GM12878 (cell line): ENCODE data around the gene CHCHD6. TPM values are rescaled to one million over a fixed set of nuclear protein-coding genes. Genes with fewer than 3 reads are reported as not detected.

Source experiments
- ASH2L ChIP-seq: fragments of 300-600, 200-600 bp; sonication (generic); IDR thresholded peaks from 2 replicates; pipeline ENCODE4 v1.6.1; 2017; ENCODE audit warnings: low read depth, mild to moderate bottlenecking, borderline replicate concordance
- ATF7 ChIP-seq: fragments of 450-650 bp; IDR thresholded peaks from 2 replicates; pipeline ENCODE4 v1.6.1; 2016; ENCODE audit warnings: low read depth, mild to moderate bottlenecking
- BACH1 ChIP-seq: fragments of 450-650 bp; IDR thresholded peaks from 2 replicates; pipeline ENCODE4 v1.6.1; 2017; ENCODE audit warnings: mild to moderate bottlenecking, borderline replicate concordance
- BHLHE40 ChIP-seq, 2 experiments: fragments of 450-650 bp in 1 of 2; IDR thresholded peaks; 2 replicates each; pipeline ENCODE4 v1.6.1; 2011 to 2017; ENCODE audit warnings: low read depth in 2 of 2, borderline replicate concordance in 1 of 2, improper control_type of control experiment in 1 of 2, low read length in 1 of 2, mild to moderate bottlenecking in 1 of 2
- BMI1 ChIP-seq: fragments of 450-650 bp; IDR thresholded peaks from 2 replicates; pipeline ENCODE4 v1.6.1; 2016; ENCODE audit warnings: mild to moderate bottlenecking, moderate library complexity, borderline replicate concordance
- CHD1 ChIP-seq: IDR thresholded peaks from 2 replicates; pipeline ENCODE4 v1.6.1; 2012; ENCODE audit warnings: low read depth, low read length, improper control_type of control experiment
- GABPA ChIP-seq: IDR thresholded peaks from 2 replicates; pipeline ENCODE4 v1.6.1; 2014; ENCODE audit warnings: antibody characterized with exemption, low read depth, mild to moderate bottlenecking, inconsistent platforms
- MTA2 ChIP-seq: fragments of 450-650 bp; IDR thresholded peaks from 2 replicates; pipeline ENCODE4 v1.6.1; 2016; ENCODE audit warnings: low read depth, mild to moderate bottlenecking, moderate library complexity
- MXI1 ChIP-seq: fragments of 150-350 bp; IDR thresholded peaks from 2 replicates; pipeline ENCODE4 v1.6.1; 2011; ENCODE audit warnings: low read depth, mild to moderate bottlenecking, inconsistent platforms, low read length, improper control_type of control experiment
- MYB ChIP-seq: fragments of 150-350 bp; IDR thresholded peaks from 2 replicates; pipeline ENCODE4 v1.6.1; 2014; ENCODE audit warnings: mild to moderate bottlenecking, low read depth, low read length, borderline replicate concordance
- NBN ChIP-seq: fragments of 450-650 bp; IDR thresholded peaks from 2 replicates; pipeline ENCODE4 v1.6.1; 2016
- PAX8 ChIP-seq: fragments of 450-650 bp; IDR thresholded peaks from 2 replicates; pipeline ENCODE4 v1.6.1; 2017; ENCODE audit warnings: mild to moderate bottlenecking, moderate library complexity
- SPI1 ChIP-seq: IDR thresholded peaks from 2 replicates; pipeline ENCODE4 v1.6.1; 2011; ENCODE audit warnings: low read depth, mild to moderate bottlenecking, low read length, moderate library complexity, borderline replicate concordance; ENCODE audit not compliant: insufficient read depth
- TARDBP ChIP-seq: IDR thresholded peaks from 2 replicates; pipeline ENCODE4 v1.6.1; 2016; ENCODE audit warnings: borderline replicate concordance
- polyA plus RNA-seq, 11 experiments: library from polyadenylated mRNA; depleted of rRNA in 4 of 11; unstranded in 6 of 11; stranded (reverse) in 5 of 11; fragments of >200 nt; fragmentation: Nextera tagmentation in 4 of 11; fragmentation: Illumina TruSeq in 1 of 11; extraction: Ambion mirVana in 4 of 11; extraction: Trizol in 1 of 11; gene quantifications; 1 replicate in 1 of 11; 2 replicates in 10 of 11; pipeline versions ENCODE4 v1.2.1 to v1.2.3, GENCODE V29; 2011 to 2016; ENCODE audit warnings: inconsistent platforms in 2 of 11, missing spikeins in 2 of 11, low read depth in 1 of 11
- total RNA-seq, 4 experiments: library from RNA; depleted of rRNA in 3 of 4; stranded (reverse); fragments of >200 nt in 3 of 4; fragmentation: Illumina TruSeq in 1 of 4; extraction: Trizol in 1 of 4; gene quantifications; 2 replicates each; pipeline versions ENCODE4 v1.2.1 to v1.2.3, GENCODE V29; 2013 to 2021
- TF ChIP-seq, protein P1 (sequence below): IDR thresholded peaks from 2 replicates; pipeline ENCODE4 v1.6.1; 2012; ENCODE audit warnings: low read depth, low read length, improper control_type of control experiment
- TF ChIP-seq, protein P2 (sequence below): IDR thresholded peaks from 2 replicates; pipeline ENCODE4 v1.6.1; 2012; ENCODE audit warnings: mild to moderate bottlenecking, low read depth, low read length
- TF ChIP-seq, protein P3 (sequence below), 3 experiments: IDR thresholded peaks in 2 of 3; conservative IDR thresholded peaks in 1 of 3; 2 replicates each; pipeline ENCODE4 v1.5.1; 2011; ENCODE audit warnings: low read depth in 3 of 3, low read length in 3 of 3, mild to moderate bottlenecking in 3 of 3, control low read depth in 2 of 3, moderate library complexity in 2 of 3, inconsistent platforms in 1 of 3, mixed read lengths in 1 of 3; ENCODE audit not compliant: control insufficient read depth in 2 of 3, insufficient read depth in 1 of 3; ENCODE audit errors: extremely low read depth in 1 of 3
- TF ChIP-seq, protein P4 (sequence below): fragments of 450-650 bp; IDR thresholded peaks from 2 replicates; pipeline ENCODE4 v1.6.1; 2014; ENCODE audit warnings: mild to moderate bottlenecking
- TF ChIP-seq, protein P5 (sequence below): fragments of 450-650 bp; IDR thresholded peaks from 2 replicates; pipeline ENCODE4 v1.6.1; 2018; ENCODE audit warnings: mild to moderate bottlenecking, low read depth, moderate library complexity; ENCODE audit not compliant: partially characterized antibody

CHCHD6 gene
- total and polyA plus RNA-seq, 10 of the 15 experiments (the other 5 are each of a cell fraction or from before 2014, with no cell fraction given): 2.7 to 16.7 (median 12.3) TPM

DNA sequence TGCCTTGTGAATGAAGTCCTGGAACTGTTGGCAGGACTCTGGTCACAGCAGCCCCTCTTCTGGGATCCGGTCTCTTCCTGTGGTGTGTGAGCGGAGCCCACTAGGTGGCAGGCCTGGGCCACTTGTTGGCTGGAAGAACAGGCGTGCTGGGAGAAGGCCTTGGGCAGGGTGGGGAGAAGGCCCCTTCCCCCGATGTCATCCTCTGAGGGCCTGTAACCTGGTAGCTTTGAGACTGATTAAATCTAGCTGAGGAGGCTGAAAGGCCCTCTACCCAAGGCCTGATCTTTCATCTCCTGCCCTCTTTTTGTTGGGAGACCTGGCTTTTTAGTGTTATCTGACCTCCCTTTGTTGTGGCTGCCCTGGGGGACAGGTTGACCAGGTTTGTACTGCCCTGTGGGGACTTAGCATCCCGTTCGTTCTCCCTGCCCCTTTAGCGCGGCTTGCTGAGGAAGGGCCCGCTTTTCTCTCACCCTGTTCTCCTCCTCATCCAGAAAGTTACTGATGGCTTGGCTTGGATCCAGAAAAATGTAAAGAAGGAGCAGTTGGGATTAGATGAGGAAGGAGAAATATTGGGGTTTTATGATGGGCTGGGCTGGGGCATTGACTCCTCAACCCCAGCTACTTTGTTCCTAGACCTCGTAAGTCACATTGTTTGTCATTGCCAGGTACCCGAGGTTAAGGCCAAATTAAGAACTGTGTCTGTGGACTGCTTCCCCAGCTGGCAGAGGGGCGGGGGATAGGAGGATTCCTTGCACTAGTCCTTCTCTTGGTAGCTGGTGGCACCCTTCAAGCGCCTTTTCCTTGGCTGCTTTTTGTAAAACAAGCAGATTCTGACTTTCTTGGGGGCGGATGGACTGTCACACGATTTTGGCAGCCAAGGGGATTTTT lies 48.5 kb downstream of the CHCHD6 start (continued):
- TF ChIP-seq, protein P1, sequence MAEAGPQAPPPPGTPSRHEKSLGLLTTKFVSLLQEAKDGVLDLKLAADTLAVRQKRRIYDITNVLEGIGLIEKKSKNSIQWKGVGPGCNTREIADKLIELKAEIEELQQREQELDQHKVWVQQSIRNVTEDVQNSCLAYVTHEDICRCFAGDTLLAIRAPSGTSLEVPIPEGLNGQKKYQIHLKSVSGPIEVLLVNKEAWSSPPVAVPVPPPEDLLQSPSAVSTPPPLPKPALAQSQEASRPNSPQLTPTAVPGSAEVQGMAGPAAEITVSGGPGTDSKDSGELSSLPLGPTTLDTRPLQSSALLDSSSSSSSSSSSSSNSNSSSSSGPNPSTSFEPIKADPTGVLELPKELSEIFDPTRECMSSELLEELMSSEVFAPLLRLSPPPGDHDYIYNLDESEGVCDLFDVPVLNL: no peak
- TF ChIP-seq, protein P2, sequence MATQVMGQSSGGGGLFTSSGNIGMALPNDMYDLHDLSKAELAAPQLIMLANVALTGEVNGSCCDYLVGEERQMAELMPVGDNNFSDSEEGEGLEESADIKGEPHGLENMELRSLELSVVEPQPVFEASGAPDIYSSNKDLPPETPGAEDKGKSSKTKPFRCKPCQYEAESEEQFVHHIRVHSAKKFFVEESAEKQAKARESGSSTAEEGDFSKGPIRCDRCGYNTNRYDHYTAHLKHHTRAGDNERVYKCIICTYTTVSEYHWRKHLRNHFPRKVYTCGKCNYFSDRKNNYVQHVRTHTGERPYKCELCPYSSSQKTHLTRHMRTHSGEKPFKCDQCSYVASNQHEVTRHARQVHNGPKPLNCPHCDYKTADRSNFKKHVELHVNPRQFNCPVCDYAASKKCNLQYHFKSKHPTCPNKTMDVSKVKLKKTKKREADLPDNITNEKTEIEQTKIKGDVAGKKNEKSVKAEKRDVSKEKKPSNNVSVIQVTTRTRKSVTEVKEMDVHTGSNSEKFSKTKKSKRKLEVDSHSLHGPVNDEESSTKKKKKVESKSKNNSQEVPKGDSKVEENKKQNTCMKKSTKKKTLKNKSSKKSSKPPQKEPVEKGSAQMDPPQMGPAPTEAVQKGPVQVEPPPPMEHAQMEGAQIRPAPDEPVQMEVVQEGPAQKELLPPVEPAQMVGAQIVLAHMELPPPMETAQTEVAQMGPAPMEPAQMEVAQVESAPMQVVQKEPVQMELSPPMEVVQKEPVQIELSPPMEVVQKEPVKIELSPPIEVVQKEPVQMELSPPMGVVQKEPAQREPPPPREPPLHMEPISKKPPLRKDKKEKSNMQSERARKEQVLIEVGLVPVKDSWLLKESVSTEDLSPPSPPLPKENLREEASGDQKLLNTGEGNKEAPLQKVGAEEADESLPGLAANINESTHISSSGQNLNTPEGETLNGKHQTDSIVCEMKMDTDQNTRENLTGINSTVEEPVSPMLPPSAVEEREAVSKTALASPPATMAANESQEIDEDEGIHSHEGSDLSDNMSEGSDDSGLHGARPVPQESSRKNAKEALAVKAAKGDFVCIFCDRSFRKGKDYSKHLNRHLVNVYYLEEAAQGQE: no peak
- no peak for TF ChIP-seq GABPA
- no peak for TF ChIP-seq MXI1
- TF ChIP-seq SPI1: no peak
- TF ChIP-seq MYB: no peak
- no peak for TF ChIP-seq PAX8
- no peak for TF ChIP-seq BACH1
- TF ChIP-seq NBN: no peak
- TF ChIP-seq BHLHE40 (IDR thresholded peaks at IDR 0.05; ENCODE audit: borderline replicate concordance in 1 of 2, low read depth in 2 of 2, low read length in 1 of 2): peak; percentile 27 to 61; a peak in 3 of 4 replicates
- no peak for TF ChIP-seq ATF7
- TF ChIP-seq, protein P3, sequence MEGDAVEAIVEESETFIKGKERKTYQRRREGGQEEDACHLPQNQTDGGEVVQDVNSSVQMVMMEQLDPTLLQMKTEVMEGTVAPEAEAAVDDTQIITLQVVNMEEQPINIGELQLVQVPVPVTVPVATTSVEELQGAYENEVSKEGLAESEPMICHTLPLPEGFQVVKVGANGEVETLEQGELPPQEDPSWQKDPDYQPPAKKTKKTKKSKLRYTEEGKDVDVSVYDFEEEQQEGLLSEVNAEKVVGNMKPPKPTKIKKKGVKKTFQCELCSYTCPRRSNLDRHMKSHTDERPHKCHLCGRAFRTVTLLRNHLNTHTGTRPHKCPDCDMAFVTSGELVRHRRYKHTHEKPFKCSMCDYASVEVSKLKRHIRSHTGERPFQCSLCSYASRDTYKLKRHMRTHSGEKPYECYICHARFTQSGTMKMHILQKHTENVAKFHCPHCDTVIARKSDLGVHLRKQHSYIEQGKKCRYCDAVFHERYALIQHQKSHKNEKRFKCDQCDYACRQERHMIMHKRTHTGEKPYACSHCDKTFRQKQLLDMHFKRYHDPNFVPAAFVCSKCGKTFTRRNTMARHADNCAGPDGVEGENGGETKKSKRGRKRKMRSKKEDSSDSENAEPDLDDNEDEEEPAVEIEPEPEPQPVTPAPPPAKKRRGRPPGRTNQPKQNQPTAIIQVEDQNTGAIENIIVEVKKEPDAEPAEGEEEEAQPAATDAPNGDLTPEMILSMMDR (IDR thresholded peaks at IDR 0.05 in 2 of 3, conservative IDR thresholded peaks at IDR 0.05 in 1 of 3; ENCODE audit: control insufficient read depth in 2 of 3, extremely low read depth in 1 of 3, insufficient read depth in 1 of 3, low read depth in 3 of 3, low read length in 3 of 3): peak; percentile 93 to 95 (median 95)
- no peak for TF ChIP-seq BMI1
- TF ChIP-seq CHD1: no peak
- TF ChIP-seq, protein P4, sequence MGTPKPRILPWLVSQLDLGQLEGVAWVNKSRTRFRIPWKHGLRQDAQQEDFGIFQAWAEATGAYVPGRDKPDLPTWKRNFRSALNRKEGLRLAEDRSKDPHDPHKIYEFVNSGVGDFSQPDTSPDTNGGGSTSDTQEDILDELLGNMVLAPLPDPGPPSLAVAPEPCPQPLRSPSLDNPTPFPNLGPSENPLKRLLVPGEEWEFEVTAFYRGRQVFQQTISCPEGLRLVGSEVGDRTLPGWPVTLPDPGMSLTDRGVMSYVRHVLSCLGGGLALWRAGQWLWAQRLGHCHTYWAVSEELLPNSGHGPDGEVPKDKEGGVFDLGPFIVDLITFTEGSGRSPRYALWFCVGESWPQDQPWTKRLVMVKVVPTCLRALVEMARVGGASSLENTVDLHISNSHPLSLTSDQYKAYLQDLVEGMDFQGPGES: no peak
- TF ChIP-seq MTA2: no peak
- no peak for TF ChIP-seq ASH2L
- TF ChIP-seq, protein P5, sequence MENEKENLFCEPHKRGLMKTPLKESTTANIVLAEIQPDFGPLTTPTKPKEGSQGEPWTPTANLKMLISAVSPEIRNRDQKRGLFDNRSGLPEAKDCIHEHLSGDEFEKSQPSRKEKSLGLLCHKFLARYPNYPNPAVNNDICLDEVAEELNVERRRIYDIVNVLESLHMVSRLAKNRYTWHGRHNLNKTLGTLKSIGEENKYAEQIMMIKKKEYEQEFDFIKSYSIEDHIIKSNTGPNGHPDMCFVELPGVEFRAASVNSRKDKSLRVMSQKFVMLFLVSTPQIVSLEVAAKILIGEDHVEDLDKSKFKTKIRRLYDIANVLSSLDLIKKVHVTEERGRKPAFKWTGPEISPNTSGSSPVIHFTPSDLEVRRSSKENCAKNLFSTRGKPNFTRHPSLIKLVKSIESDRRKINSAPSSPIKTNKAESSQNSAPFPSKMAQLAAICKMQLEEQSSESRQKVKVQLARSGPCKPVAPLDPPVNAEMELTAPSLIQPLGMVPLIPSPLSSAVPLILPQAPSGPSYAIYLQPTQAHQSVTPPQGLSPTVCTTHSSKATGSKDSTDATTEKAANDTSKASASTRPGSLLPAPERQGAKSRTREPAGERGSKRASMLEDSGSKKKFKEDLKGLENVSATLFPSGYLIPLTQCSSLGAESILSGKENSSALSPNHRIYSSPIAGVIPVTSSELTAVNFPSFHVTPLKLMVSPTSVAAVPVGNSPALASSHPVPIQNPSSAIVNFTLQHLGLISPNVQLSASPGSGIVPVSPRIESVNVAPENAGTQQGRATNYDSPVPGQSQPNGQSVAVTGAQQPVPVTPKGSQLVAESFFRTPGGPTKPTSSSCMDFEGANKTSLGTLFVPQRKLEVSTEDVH: no peak
- no peak for TF ChIP-seq TARDBP
